HG02798 (cell line): Measurements from ENCODE around the gene ELMO2.

Source experiments
- ATAC-seq: cut with Tn5 transposase; IDR thresholded peaks from one replicate; pipeline ENCODE4 v1.9.1; 2021; ENCODE audit warnings: mild to moderate bottlenecking; ENCODE audit not compliant: unreplicated experiment, poor library complexity

ELMO2 gene

DNA sequence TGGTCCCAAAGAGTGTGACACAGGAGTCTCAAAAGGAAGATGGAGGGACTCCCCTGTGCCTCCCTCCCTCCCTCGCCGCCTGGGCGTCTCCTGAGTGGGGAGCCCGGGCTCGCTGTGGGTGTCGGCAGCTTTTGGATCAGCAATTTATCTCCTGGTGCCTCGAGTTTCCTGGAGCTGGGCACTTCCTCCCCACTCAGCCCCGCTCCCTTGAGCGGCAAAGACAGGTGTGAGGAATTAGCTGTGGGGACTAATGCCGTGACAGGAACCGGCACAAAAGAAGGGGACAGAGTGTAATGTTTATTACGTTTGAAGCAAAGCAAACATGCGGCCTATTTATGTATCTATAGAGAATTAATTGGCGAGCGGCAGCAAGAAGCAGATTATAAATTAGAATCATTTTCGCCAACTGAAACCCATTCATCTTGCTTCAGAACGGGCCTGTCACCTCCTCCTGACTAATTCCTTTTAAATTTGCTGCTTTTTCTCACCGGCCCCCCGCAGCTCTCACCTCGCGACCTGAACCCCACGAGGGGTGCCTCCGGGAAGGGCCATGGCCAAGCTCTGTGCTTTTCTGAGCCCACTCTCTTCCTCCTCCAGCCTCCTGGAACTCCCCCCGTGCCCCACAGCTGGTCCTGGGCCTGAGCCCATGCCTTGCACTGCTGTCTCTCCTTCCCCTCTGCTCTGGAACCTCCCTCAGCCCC, 89.3 kb downstream of the ELMO2 start:
- ATAC-seq: no peak
